Nephron progenitor cell (in vitro differentiated cells): ENCODE data around the gene MTCL1.

Experiments used
- DNase-seq: peaks from one replicate; pipeline ENCODE4 v3.0.0; 2021
- H3K27ac Mint-ChIP-seq: 2 replicates; pipeline ENCODE4 v1.8.0; 2021; ENCODE audit warnings: mild to moderate bottlenecking, moderate library complexity, mixed read lengths
- H3K27me3 Mint-ChIP-seq: 2 replicates; pipeline ENCODE4 v1.8.0; 2021; ENCODE audit warnings: mild to moderate bottlenecking, low read depth, mixed read lengths; ENCODE audit not compliant: poor library complexity
- H3K36me3 Mint-ChIP-seq: 2 replicates; pipeline ENCODE4 v1.8.0; 2021; ENCODE audit warnings: low read depth, mixed read lengths
- H3K4me1 Mint-ChIP-seq: 2 replicates; pipeline ENCODE4 v1.8.0; 2021; ENCODE audit warnings: mixed read lengths
- H3K4me3 Mint-ChIP-seq: 2 replicates; pipeline ENCODE4 v1.8.0; 2021; ENCODE audit warnings: mild to moderate bottlenecking, moderate library complexity, mixed read lengths
- H3K9me3 Mint-ChIP-seq: 2 replicates; pipeline ENCODE4 v1.8.0; 2021; ENCODE audit warnings: mild to moderate bottlenecking, moderate library complexity, mixed read lengths
- TF ChIP-seq, protein P1 (sequence below): fragments of 200-600 bp; sonication (generic); IDR thresholded peaks from 2 replicates; pipeline ENCODE4 v1.5.0; 2021; ENCODE audit warnings: antibody characterized with exemption

The MTCL1 gene

DNA sequence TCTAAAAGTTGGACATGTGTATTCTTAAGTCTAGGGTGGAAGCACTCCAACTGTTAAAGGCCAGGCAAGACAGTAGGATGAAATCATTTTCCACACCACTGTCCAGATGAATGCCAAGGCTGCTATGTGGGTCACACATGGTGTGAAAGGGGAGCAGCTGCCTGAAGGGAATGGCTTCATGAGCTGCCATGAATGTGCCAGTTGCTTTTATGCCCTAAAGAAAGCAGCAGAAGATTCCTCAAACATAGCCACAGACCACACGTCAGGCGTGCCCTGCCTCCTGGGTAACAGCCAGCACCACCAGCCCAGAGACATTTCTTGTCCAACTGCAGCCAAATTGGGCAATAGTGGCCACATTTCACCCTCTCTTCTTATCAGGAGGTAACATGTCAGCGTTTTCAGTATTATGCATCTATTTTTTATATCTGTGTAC is 130.2 kb downstream of the MTCL1 start:
- Mint-ChIP-seq H3K4me1 (peaks cover 13% of the 10 kb centered on the region), H3K4me3 (no peak overlapping the region), H3K27ac (no peak overlapping the region), H3K9me3 (peaks cover 8% of the 10 kb centered on the region), H3K36me3 (peaks cover 4% of the 10 kb centered on the region), H3K27me3 (peaks cover 6% of the 10 kb centered on the region)
- TF ChIP-seq, protein P1, sequence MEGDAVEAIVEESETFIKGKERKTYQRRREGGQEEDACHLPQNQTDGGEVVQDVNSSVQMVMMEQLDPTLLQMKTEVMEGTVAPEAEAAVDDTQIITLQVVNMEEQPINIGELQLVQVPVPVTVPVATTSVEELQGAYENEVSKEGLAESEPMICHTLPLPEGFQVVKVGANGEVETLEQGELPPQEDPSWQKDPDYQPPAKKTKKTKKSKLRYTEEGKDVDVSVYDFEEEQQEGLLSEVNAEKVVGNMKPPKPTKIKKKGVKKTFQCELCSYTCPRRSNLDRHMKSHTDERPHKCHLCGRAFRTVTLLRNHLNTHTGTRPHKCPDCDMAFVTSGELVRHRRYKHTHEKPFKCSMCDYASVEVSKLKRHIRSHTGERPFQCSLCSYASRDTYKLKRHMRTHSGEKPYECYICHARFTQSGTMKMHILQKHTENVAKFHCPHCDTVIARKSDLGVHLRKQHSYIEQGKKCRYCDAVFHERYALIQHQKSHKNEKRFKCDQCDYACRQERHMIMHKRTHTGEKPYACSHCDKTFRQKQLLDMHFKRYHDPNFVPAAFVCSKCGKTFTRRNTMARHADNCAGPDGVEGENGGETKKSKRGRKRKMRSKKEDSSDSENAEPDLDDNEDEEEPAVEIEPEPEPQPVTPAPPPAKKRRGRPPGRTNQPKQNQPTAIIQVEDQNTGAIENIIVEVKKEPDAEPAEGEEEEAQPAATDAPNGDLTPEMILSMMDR: no peak
- no peak for DNase-seq

DNA sequence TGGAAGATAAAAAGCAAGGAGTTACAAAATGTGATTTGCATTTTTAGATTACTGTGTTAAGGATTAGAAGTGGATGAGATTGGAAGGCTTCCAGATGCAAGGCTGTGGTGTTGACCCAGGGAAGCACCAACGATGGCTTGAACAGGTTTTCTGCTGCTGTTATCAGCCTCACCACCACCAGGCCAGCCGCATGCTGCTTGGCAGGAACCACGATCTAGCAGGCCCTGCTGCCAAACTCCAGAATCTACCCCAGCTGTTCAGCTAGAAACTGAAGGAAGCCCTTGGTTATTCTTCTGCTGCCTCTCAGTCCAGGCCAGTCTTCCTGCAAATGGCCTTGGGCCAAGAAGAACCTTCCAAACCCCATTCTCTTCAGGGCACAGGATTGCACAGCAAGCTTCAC is 133.9 kb downstream of the MTCL1 start:
- DNase-seq: no peak

GRCh38 chr18:8841781-8842485 is 136.6 kb downstream of the MTCL1 start:
- TF ChIP-seq, protein P1: no peak
- H3K27ac Mint-ChIP-seq: no peak overlapping the region
- DNase-seq: no peak
- H3K4me3 Mint-ChIP-seq: no peak overlapping the region
- peaks cover 5% of the 10 kb centered on the region for H3K9me3 Mint-ChIP-seq
- H3K36me3 Mint-ChIP-seq: no peaks in the 10 kb centered on the region
- H3K27me3 Mint-ChIP-seq: peaks cover 1% of the 10 kb centered on the region
- no peaks in the 10 kb centered on the region for H3K4me1 Mint-ChIP-seq

More for the DNA sequence above, 133.9 kb downstream of the MTCL1 start:
- no peaks in the 10 kb centered on the region for H3K36me3 Mint-ChIP-seq
- H3K4me3 Mint-ChIP-seq: no peak overlapping the region
- H3K27me3 Mint-ChIP-seq: no peaks in the 10 kb centered on the region
- H3K9me3 Mint-ChIP-seq: peaks cover 7% of the 10 kb centered on the region
- H3K4me1 Mint-ChIP-seq: peaks cover 7% of the 10 kb centered on the region
- no peak overlapping the region for H3K27ac Mint-ChIP-seq
- TF ChIP-seq, protein P1: no peak

- no peaks in the 10 kb centered on the region for H3K36me3 Mint-ChIP-seq
- H3K4me1 Mint-ChIP-seq: no peaks in the 10 kb centered on the region
- DNase-seq: no peak
- H3K9me3 Mint-ChIP-seq: no peaks in the 10 kb centered on the region
- H3K4me3 Mint-ChIP-seq: no peak overlapping the region
- no peak overlapping the region for H3K27ac Mint-ChIP-seq
- H3K27me3 Mint-ChIP-seq: peaks cover 4% of the 10 kb centered on the region
- TF ChIP-seq, protein P1: no peak
Observed at GRCh38 chr18:8842506-8842905, 137.2 kb downstream of the MTCL1 start.

- Mint-ChIP-seq H3K27me3 (peaks cover 4% of the 10 kb centered on the region), H3K4me1 (no peaks in the 10 kb centered on the region), H3K36me3 (no peaks in the 10 kb centered on the region), H3K27ac (no peak overlapping the region), H3K4me3 (no peak overlapping the region), H3K9me3 (no peaks in the 10 kb centered on the region)
- no peak for DNase-seq
- TF ChIP-seq, protein P1: no peak
Observed at GRCh38 chr18:8843005-8843404, 137.6 kb downstream of the MTCL1 start.

DNA sequence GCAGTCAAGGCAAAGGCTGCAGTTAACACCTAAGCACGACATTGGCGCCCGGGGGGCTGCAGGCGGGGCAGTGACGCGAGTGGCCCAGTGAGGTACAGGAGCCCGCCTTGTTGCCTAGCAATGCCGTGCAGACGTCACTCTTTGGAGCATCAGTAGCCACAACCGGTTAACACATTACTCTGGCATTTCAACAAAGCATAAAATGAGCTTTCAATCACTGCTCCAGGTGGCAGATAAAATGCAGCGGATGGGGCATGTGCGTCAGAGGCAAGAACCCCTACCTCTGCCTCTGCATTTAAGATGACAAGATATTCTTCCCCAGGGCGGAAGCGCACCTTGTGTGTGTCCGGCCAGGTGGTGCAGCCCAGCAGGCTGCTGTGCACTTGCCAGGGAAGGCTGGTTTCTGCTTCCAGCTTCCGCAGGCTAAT is 139.4 kb downstream of the MTCL1 start:
- DNase-seq: peak; percentile 16
- Mint-ChIP-seq H3K36me3 (no peaks in the 10 kb centered on the region), H3K4me1 (no peaks in the 10 kb centered on the region), H3K9me3 (no peaks in the 10 kb centered on the region), H3K27me3 (peaks cover 4% of the 10 kb centered on the region), H3K27ac (no peak overlapping the region), H3K4me3 (no peak overlapping the region)
- TF ChIP-seq, protein P1: no peak
